Large intestine (tissue), 12 donors: Measurements from ENCODE around the gene SLC25A46. TPM values are rescaled to one million over a fixed set of nuclear protein-coding genes. Genes with fewer than 3 reads are reported as not detected.
"Not testable (repeated sequence)": the region's sequence is repeated elsewhere in the genome, so short reads cannot be mapped to it uniquely, and the experiment has no call there.

Experiments
- DNase-seq, 2 donors: peaks; one replicate each; pipeline versions ENCODE4 v3.0.0 to v3.0.0-alpha.2; 2013
- H3K27ac ChIP-seq: one replicate; pipeline ENCODE4 v1.5.1; 2013; ENCODE audit warnings: low read length
- H3K27me3 ChIP-seq: 2 replicates; pipeline ENCODE4 v1.6.1; 2013; ENCODE audit warnings: low read length; ENCODE audit not compliant: control insufficient read depth, insufficient read depth
- H3K36me3 ChIP-seq: 2 replicates; pipeline ENCODE4 v1.6.1; 2013; ENCODE audit warnings: low read length; ENCODE audit not compliant: control insufficient read depth, insufficient read depth
- H3K4me1 ChIP-seq: one replicate; pipeline ENCODE4 v1.6.1; 2013; ENCODE audit warnings: low read length; ENCODE audit not compliant: control insufficient read depth, insufficient read depth
- H3K4me3 ChIP-seq: one replicate; pipeline ENCODE4 v1.5.1; 2013; ENCODE audit warnings: low read length
- H3K9me3 ChIP-seq: one replicate; pipeline ENCODE4 v1.6.1; 2013; ENCODE audit warnings: mild to moderate bottlenecking, low read depth, low read length, moderate library complexity; ENCODE audit not compliant: control insufficient read depth
- WGBS: methylation state at CpG from one replicate; pipeline ENCODE4 v1.1.5; 2013; ENCODE audit warnings: low lambda C conversion rate; ENCODE audit not compliant: insufficient coverage; 5-methylcytosine and 5-hydroxymethylcytosine counted together
- long read RNA-seq, 11 donors: transcript quantifications; one replicate each; lab custom pipeline, GENCODE V29; 2026
- polyA plus RNA-seq: library from polyadenylated mRNA; unstranded; fragments of 120-200 nt; gene quantifications from one replicate; pipeline ENCODE4 v1.2.1, GENCODE V29; 2013

SLC25A46 gene
- polyA plus RNA-seq = 48.3 TPM
- long read RNA-seq, donor 1, full-length matches to known transcripts = 7 of 7 reads
- long read RNA-seq, donor 1, partial matches to known transcripts = 0 of 7 reads
- long read RNA-seq, donor 1, other reads (novel, unspliced or antisense) = 0 of 7 reads
- long read RNA-seq, donor 2, full-length matches to known transcripts = 18 of 18 reads
- long read RNA-seq, donor 2, partial matches to known transcripts = 0 of 18 reads
- long read RNA-seq, donor 2, other reads (novel, unspliced or antisense) = 0 of 18 reads
- long read RNA-seq, donor 3, full-length matches to known transcripts = 15 of 15 reads
- long read RNA-seq, donor 3, partial matches to known transcripts = 0 of 15 reads
- long read RNA-seq, donor 3, other reads (novel, unspliced or antisense) = 0 of 15 reads
- long read RNA-seq, donor 4 = 0 reads
- long read RNA-seq, donor 5, partial matches to known transcripts = 0 of 5 reads
- long read RNA-seq, donor 5, other reads (novel, unspliced or antisense) = 0 of 5 reads
- long read RNA-seq, donor 6, full-length matches to known transcripts = 15 of 15 reads
- long read RNA-seq, donor 6, partial matches to known transcripts = 0 of 15 reads
- long read RNA-seq, donor 6, other reads (novel, unspliced or antisense) = 0 of 15 reads
- long read RNA-seq, donor 7, full-length matches to known transcripts = 6 of 6 reads
- long read RNA-seq, donor 7, partial matches to known transcripts = 0 of 6 reads
- long read RNA-seq, donor 7, other reads (novel, unspliced or antisense) = 0 of 6 reads
- long read RNA-seq, donor 8, transcript SLC25A46-201 (8 exons, 2,385 nt) = major isoform, 6 of 39 reads
- long read RNA-seq, donor 8, partial matches to known transcripts = 32 of 39 reads
- long read RNA-seq, donor 8, other reads (novel, unspliced or antisense) = 0 of 39 reads
- long read RNA-seq, donor 9, transcript SLC25A46-201 (8 exons, 2,385 nt) = major isoform, 7 of 7 reads
- long read RNA-seq, donor 9, partial matches to known transcripts = 0 of 7 reads
- long read RNA-seq, donor 9, other reads (novel, unspliced or antisense) = 0 of 7 reads
- long read RNA-seq, donor 10, full-length matches to known transcripts = 16 of 16 reads
- long read RNA-seq, donor 10, partial matches to known transcripts = 0 of 16 reads
- long read RNA-seq, donor 10, other reads (novel, unspliced or antisense) = 0 of 16 reads
- long read RNA-seq, donor 11, full-length matches to known transcripts = 7 of 7 reads
- long read RNA-seq, donor 11, partial matches to known transcripts = 0 of 7 reads
- long read RNA-seq, donor 11, other reads (novel, unspliced or antisense) = 0 of 7 reads

GRCh38 chr5:110738812-110739651 lies at the start of gene SLC25A46:
Gene SLC25A46 (plus strand): TSS chr5:110739007. CDS start chr5:110739120, 113 bp downstream.
- H3K9me3 ChIP-seq = no peaks in the 10 kb centered on the region
- peak within 1 kb of the TSS; percentile 94 for H3K4me3 ChIP-seq
- peak within 1 kb of the TSS; percentile 90 for H3K27ac ChIP-seq
- peak; percentile 87 to 95 for DNase-seq
- WGBS = no CpG with 5 or more reads among the region's 62 CpGs
- no peaks in the 10 kb centered on the region for H3K27me3 ChIP-seq
- peaks cover 3% of the 10 kb centered on the region for H3K4me1 ChIP-seq
- peaks cover under 1% of the 10 kb centered on the region for H3K36me3 ChIP-seq

GRCh38 chr5:110690587-110690986 lies 48.2 kb upstream of the SLC25A46 start:
- H3K4me1 ChIP-seq, H3K27ac ChIP-seq, H3K4me3 ChIP-seq, DNase-seq, H3K9me3 ChIP-seq, H3K27me3 ChIP-seq, H3K36me3 ChIP-seq: not testable (repeated sequence)
- no CpG with 5 or more reads among the region's 1 CpG for WGBS

- H3K4me3 ChIP-seq, H3K27ac ChIP-seq, DNase-seq, H3K36me3 ChIP-seq, H3K9me3 ChIP-seq, H3K4me1 ChIP-seq, H3K27me3 ChIP-seq: not testable (repeated sequence)
- WGBS = no CpG with 5 or more reads among the region's 5 CpGs
Measured at GRCh38 chr5:110692669-110693068, 46.1 kb upstream of the SLC25A46 start.

GRCh38 chr5:110702300-110702699 lies 36.5 kb upstream of the SLC25A46 start:
- Histone ChIP-seq H3K27ac (no peak overlapping the region), H3K9me3 (no peaks in the 10 kb centered on the region), H3K4me3 (no peak overlapping the region), H3K27me3 (no peaks in the 10 kb centered on the region), H3K36me3 (no peaks in the 10 kb centered on the region), H3K4me1 (no peaks in the 10 kb centered on the region)
- no peak for DNase-seq
- WGBS = no CpG with 5 or more reads among the region's 1 CpG

GRCh38 chr5:110702704-110703103 lies 36.1 kb upstream of the SLC25A46 start:
- H3K4me1 ChIP-seq = no peaks in the 10 kb centered on the region
- no peaks in the 10 kb centered on the region for H3K9me3 ChIP-seq
- no peak overlapping the region for H3K27ac ChIP-seq
- no peaks in the 10 kb centered on the region for H3K27me3 ChIP-seq
- 83% methylated on average over 1 of the region's 3 CpGs for WGBS
- DNase-seq = no peak
- H3K36me3 ChIP-seq = no peaks in the 10 kb centered on the region
- H3K4me3 ChIP-seq = no peak overlapping the region

- no CpG with 5 or more reads among the region's 2 CpGs for WGBS
- H3K4me1 ChIP-seq = no peaks in the 10 kb centered on the region
- H3K9me3 ChIP-seq = no peaks in the 10 kb centered on the region
- no peaks in the 10 kb centered on the region for H3K36me3 ChIP-seq
- no peak overlapping the region for H3K4me3 ChIP-seq
- no peak for DNase-seq
- no peak overlapping the region for H3K27ac ChIP-seq
- H3K27me3 ChIP-seq = no peaks in the 10 kb centered on the region
Measured at GRCh38 chr5:110703481-110703880, 35.3 kb upstream of the SLC25A46 start.

- DNase-seq = no peak
- Histone ChIP-seq H3K27ac (no peak overlapping the region), H3K9me3 (no peaks in the 10 kb centered on the region), H3K4me1 (no peaks in the 10 kb centered on the region), H3K27me3 (no peaks in the 10 kb centered on the region), H3K4me3 (no peak overlapping the region), H3K36me3 (no peaks in the 10 kb centered on the region)
Measured at GRCh38 chr5:110705349-110705748, 33.5 kb upstream of the SLC25A46 start.

- Histone ChIP-seq H3K27me3 (no peaks in the 10 kb centered on the region), H3K36me3 (no peaks in the 10 kb centered on the region), H3K4me1 (no peaks in the 10 kb centered on the region), H3K4me3 (no peak overlapping the region), H3K9me3 (no peaks in the 10 kb centered on the region), H3K27ac (no peak overlapping the region)
- WGBS = no CpG with 5 or more reads among the region's 3 CpGs
- DNase-seq = no peak
Measured at GRCh38 chr5:110707260-110707844, 31.5 kb upstream of the SLC25A46 start.
